Activated CD4-positive, alpha-beta T cell treated with anti-CD3 and anti-CD28 coated beads, Interleukin-2, amount 50 U/mL, for 4 hours (primary cell): Measurements from ENCODE around the gene GUCA2A.
"Not testable (repeated sequence)": the region's sequence is repeated elsewhere in the genome, so short reads cannot be mapped to it uniquely, and the experiment has no call there.

Source experiments
- DNase-seq, 2 experiments: peaks; one replicate each; pipeline ENCODE4 v3.0.0-alpha.2; 2020

Gene GUCA2A

GRCh38 chr1:42164551-42165420 lies at the start of gene GUCA2A:
GUCA2A (minus strand) TSS chr1:42164745; CDS start chr1:42164712, 33 bp downstream.
- DNase-seq, result no peak

GRCh38 chr1:42211224-42211623 lies 46.7 kb upstream of the GUCA2A start:
- no peak for DNase-seq

- DNase-seq, result no peak
Observed at GRCh38 chr1:42210421-42211133, 46.0 kb upstream of the GUCA2A start.

GRCh38 chr1:42209526-42210251 lies 45.1 kb upstream of the GUCA2A start:
- DNase-seq, result no peak

GRCh38 chr1:42206930-42207329 lies 42.4 kb upstream of the GUCA2A start:
- DNase-seq, result not testable (repeated sequence)

GRCh38 chr1:42206164-42206563 lies 41.6 kb upstream of the GUCA2A start:
- no peak for DNase-seq

GRCh38 chr1:42201986-42202385 lies 37.4 kb upstream of the GUCA2A start:
- DNase-seq, result no peak

- DNase-seq, result no peak
Observed at GRCh38 chr1:42198251-42198650, 33.7 kb upstream of the GUCA2A start.

GRCh38 chr1:42195841-42196240 lies 31.3 kb upstream of the GUCA2A start:
- DNase-seq, result no peak

GRCh38 chr1:42192106-42192505 lies 27.6 kb upstream of the GUCA2A start:
- DNase-seq, result no peak

- DNase-seq, result no peak
Observed at GRCh38 chr1:42191319-42191718, 26.8 kb upstream of the GUCA2A start.

GRCh38 chr1:42189931-42190853 lies 25.6 kb upstream of the GUCA2A start:
- no peak for DNase-seq

- no peak for DNase-seq
Observed at GRCh38 chr1:42186152-42186551, 21.6 kb upstream of the GUCA2A start.

- no peak for DNase-seq
Observed at GRCh38 chr1:42184616-42185015, 20.1 kb upstream of the GUCA2A start.

GRCh38 chr1:42183957-42184268 lies 19.4 kb upstream of the GUCA2A start:
- DNase-seq, result no peak

GRCh38 chr1:42183210-42183956 lies 18.8 kb upstream of the GUCA2A start:
- DNase-seq, result no peak

GRCh38 chr1:42181687-42182086 lies 17.1 kb upstream of the GUCA2A start:
- DNase-seq, result no peak

- DNase-seq, result no peak
Observed at GRCh38 chr1:42179900-42180329, 15.4 kb upstream of the GUCA2A start.

- DNase-seq, result no peak
Observed at GRCh38 chr1:42179275-42179674, 14.7 kb upstream of the GUCA2A start.

GRCh38 chr1:42178249-42178648 lies 13.7 kb upstream of the GUCA2A start:
- DNase-seq, result no peak

GRCh38 chr1:42177541-42177981 lies 13.0 kb upstream of the GUCA2A start:
- DNase-seq, result no peak
